Measurements from ENCODE around the gene CRIM1.

The CRIM1 gene

DNA sequence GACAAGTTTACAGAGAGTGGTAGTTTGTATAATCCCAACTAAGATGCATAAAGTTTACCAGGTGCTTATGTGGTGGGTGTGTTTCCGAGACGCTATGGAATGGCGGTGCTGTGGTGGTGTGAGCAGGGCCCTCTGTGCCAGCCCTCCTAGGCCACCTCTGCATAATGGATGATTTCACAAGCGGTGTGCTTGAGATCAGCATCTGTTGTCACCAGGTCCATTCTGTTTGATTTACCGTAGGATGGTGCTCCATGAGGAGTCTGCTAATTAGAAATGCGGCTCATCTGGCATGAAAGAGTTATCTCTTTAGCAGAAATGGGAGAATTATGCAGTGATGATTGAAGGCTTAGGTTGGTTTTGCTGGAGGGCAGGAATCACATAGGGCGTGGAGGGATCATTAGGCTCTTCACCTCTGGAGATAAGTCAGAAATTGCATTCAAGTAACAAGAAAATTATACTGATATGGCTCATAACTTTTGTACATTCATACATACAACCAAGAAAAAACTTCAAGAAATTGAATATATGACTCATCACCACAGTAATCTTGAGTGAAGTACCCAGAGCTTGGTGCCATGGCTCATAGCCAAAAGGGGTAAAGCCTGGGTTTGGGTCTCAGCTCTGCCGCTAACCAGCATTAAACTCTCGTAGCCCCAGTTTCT lies 41.4 kb downstream of the CRIM1 start:
- no peak for DNase-seq

DNA sequence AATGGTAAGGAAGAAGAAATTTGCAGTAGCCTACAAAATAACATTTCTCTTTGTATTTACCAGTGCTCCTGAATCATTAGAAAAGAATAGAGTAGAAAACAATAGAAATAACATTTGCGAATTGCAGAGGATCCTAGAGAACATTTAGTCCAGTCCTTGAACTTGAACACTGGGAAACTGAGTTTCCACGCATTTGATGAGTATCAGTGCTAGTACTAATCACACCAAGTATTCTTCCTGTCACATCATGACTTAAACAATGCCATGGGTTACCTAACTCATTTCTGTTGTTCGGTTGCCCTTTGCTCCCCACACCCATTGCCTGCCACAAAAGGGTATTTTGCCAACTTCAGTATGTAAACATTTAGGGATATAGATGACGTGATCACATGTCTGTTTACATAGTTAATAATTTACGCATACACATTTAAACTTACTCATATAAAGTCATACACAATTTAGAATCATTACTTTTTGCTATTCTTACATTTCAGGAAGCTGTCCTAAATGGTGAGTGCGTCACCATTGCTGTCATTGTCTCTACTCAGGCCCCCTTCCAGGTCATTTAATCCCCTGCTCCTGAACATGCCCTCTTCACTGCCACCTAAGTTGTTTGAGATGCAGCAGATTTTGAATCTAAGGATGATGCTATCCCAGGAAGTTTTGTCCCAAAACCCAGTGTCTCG lies 42.3 kb downstream of the CRIM1 start:
- no peak for DNase-seq

DNA sequence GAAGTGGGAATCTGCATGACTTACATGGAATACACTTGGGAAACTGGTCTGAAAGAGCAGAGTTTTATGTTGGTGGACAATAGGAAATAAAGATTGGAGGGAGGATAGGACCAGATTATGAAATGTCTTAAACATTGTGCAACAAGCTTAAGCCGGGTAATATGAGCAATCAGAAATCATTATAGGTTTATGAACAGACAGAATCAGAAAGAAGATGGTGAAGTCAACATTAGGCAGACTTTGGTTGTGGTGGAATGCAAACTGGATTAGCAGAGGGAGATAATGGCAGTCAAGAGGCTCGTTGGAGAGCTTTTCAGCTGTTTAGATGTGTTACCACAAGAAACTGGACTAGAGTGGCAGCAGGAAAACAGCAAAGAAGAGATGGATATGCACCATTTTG lies 43.5 kb downstream of the CRIM1 start:
- no peak for DNase-seq

DNA sequence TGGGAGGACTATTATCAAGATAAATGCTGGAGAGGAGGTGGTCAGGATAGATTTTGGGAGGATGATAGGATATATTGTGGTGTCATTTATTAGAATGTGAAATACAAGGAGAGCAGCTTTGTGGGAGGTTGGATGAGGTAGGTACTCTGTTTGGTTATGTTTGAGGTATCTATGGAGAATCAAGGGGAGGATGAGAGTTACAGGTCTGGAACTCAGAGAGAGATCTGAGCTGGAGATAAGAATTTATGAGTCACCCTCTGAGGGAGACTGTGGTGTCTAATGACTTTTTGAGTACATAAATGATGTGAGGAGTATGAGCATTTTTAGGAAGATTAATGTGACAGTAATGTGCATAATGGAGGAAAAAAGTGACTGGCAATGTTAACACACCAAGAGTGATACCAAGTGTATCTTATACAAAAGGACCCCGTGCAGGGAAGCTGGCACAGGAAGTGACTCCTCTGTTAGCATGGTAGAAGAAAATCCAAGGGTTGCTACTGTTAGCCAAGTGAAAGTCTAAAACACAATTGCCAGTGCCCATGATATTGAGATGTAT lies 48.2 kb downstream of the CRIM1 start:
- DNase-seq: peak; percentile 89

DNA sequence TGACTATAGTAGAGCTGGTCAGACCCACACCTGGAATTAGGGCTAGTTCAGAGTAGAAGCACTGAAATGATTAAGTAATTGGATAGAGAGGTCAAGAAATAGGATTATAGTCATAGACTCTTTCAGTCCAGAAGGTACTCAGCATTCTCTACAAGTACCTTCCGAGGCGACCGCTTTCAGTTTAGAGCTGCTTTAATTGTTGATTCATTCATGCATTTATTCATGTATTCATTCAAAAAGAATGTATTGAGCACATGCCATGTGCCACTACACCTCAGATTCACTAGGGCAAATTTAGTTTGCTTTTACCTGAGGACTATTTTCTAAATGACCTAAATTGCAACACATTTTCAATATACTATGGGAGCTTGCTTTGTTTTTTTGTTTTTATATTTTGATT lies 48.7 kb downstream of the CRIM1 start:
- DNase-seq: peak; percentile 43

DNA sequence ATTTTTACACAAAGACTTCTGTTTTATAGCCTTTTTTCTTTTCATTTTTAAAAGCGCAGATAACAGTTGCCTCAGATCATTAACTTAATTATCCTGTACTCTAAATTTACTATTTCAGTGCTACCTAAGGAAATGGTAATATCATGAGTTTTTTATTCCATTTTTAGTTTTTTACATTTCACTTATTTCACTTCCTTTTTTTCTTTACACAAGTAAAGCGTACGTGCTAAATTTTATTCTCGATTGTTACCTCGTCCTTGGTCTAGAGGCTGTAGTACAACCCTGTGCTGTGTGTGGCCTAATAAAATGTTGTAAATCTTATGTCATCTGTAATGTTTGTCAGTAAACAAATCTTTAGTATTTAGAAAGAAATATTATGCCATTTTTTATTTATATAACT lies 49.2 kb downstream of the CRIM1 start:
- no peak for DNase-seq

DNA sequence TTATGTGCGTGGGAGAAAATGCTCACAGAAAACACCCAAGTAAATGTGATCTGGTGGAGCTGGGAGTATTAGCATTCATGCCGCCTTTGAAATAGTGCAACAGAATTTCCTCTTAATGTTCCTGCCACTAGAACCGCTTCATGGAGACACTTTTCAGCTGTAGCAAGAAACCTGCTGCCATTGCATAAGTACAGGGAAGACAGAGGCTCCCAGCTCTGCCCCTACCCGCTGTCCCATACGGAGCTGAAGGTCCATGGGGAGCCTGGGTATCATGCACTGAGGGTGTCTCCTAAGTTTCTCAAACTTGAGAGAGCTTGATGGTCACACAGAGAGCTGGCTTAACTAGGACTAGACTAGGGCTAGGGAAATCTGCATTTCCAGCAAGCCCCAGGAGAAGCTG lies 49.6 kb downstream of the CRIM1 start:
- DNase-seq: no peak

DNA sequence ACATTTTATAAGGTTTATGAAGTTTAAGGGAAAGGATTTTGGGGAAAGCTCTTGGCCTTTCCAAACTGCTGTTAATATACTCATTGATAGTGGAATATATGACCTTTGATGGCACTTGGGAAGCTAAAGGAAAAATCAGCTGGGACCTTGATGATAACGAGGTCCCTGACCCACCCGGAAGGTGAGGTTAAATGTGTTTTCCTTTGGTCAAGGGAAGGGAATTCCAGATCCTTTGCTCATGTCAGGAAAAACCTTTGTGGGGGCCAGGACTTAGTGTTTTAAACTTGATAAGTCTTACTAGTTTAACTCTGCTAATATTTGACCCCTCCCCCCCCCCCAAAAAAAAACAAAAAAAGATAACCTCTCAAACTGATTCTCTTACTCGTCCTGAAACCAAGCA lies 50.7 kb downstream of the CRIM1 start:
- DNase-seq: no peak

DNA sequence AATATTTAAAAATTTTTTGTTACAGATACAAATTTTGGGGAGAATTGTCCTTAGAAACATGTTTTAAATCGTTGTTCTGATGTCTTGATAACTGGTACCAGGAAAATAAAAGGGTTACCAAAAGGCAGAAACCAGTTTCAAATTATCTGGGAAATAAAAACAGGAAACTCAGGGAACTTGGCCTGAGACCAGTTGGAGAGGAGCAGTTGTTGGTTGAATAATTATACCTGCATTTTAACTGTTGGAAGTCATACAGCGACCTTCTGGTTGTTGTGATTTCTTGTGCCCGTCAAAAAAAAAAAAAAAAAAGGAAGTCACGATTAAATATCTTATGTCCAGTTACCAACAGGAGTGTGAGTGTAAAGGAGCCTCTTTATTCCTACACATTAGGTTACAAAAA lies 51.8 kb downstream of the CRIM1 start:
- DNase-seq: no peak

DNA sequence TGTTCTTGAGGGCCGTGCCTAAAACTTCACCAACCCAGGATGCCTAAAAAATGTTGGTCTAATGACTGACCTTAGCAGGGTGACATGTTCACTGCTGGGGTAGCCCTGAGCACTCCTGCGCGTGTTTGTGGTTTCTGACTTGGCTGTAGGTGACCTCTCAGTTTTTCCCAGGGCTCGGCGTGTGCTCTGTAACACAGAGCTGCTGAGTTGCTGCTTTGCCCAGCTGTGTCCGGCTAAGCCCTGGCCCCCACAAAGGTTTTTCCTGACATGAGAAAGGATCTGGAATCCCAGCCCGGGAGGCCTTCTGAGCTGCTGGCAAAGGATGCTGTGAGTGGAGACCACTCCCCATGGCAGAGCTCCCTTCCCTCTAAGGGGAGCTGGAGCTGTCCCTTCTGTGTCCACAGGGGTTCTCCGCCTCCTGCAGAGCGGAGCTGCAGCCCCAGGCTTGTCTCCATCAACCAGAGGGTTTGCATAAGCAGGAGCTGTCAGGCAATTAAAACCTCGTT lies 52.7 kb downstream of the CRIM1 start:
- no peak for DNase-seq

DNA sequence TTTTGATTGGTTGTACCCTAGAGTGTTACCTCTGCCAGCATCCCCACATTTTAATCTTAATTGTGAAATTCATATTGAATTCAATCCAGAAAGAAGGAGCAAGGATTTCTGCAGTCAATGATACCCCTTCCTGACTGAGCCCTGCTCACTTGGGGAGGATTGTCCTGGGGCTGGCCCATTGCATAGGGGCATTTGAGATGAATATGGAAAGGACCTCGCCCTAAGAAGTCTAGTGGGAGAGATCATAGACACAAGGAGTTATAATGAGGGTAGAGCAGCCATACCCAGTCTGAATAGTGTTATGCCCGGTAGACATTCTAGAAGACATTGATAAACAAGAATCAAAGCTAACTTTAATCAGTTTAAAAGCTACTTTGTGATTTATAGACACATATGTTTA lies 53.8 kb downstream of the CRIM1 start:
- no peak for DNase-seq

DNA sequence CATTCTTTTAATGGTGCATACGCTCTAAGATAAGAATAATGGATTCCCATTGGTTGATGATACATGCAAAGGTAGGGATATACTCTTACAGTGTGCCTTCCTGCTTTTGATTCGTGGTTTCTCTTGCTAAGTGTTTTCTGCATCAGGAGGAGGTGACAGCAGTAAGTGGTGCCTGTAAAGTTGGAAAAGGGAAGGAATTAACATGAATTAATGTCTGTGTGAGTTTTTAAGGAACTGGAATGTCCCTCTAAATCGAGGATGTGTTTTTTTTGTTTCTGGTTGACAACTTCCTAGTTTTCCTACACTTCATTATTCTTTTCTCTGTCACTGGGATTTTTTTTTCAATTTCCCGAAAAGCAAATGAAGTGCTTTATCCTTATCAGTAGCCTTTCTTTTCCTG lies 54.4 kb downstream of the CRIM1 start:
- no peak for DNase-seq

DNA sequence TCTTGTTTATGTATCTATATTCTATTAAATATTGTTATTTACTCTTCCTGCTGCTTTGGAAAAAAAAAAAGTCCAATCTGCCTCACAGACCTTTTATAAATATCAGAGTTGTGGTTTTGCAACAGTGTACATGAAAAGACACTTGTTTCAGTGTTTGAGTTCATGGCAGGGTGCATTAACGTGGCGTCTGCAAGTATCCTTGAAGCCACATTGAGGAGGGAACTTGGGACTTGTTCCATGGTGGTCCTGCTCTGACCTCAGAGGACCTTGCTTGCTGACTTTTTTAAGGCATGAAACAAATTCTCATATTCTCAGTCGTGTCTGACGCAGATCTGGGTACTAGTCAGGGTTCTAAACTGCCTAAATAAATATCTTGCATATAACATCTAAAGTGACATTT lies 55.1 kb downstream of the CRIM1 start:
- no peak for DNase-seq

DNA sequence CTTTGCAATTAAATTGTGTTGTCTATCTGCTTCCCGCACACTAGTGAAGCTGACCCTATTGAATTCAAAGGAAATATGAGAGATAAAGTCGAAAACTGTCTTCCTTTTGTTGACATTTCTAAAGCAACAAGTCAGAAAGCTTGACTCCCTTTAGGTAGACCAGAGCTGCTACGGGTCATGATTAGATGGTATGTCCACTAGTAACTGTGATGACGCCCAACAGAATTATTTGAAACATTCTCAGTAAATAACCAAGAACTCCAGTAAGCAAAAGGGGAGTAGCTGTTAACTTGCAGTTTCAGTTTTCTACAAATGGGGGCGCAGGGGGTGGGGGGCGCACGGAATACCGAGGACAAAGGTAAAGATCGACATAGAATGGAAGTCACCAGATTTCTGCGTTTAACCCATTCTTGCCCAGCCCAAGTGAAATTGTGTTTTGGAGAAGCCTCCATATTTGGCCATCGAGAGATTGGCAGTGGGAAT lies 56.4 kb downstream of the CRIM1 start:
- no peak for DNase-seq

DNA sequence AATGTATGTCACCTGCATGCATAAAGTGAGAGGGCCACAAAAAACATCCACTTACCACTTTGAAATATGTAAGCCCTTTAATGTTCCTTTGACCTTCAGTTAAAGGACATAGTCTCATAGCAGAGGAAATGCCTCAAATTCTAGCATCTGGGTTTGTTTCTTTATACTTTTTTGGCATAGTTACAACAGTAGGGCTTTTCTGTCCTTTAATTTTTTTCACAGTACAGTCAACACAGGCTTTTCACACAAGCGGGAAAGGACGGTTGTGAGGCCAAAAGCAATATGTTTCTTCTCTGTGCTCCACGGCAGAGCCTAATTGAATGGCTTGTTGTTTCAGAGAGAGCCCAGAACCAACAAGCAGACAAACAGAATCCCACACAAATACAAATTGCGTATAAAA lies 57.6 kb downstream of the CRIM1 start:
- peak; percentile 57 for DNase-seq

DNA sequence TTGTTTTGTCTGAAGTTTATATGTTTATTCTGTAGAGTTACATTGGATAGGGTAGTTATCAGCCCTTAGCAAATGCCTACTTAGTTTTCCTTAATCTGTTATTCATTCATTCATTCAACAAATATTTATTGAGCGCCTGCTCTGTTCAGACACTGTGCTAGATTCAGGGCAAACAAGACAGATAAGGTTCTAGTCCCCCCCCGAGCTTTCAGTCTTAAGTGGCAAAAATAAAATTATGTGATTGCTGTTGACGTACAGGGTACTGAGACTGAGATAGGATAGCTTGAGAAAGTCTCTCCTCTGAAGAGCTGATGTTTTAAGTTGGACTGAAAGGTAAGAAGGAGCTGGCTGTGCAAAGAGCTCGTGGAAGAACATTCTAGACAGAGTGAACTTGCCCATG lies 58.7 kb downstream of the CRIM1 start:
- DNase-seq: no peak

DNA sequence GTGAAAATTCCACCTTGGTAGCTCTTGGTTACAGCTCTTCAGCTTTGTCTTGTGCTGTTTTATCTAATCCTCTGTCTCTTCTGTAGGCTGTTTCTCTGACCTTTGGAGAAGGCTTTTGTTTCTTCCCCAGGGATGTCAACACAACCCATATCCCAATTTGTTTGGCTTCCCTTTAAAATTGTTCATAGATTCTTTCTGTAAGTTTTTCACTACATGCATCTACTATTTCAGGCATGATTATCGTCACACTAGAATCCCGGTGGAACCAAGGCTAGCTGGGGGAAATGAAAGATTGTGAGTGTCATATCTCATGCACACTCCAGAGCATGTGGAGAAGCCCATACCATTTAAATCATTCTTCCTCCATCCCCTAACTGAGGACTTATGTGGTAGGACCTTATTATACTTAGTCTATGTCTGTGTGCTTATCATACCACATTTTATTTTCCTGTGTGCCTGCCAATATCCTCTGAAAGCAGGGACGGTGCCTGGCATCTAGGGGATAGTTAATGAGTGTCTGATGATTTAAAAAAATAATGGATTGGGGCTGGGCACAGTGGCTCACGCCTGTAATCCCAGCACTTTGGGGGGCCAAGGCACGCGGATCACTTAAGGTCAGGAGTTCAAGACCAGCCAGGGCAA lies 59.9 kb downstream of the CRIM1 start:
- no peak for DNase-seq

DNA sequence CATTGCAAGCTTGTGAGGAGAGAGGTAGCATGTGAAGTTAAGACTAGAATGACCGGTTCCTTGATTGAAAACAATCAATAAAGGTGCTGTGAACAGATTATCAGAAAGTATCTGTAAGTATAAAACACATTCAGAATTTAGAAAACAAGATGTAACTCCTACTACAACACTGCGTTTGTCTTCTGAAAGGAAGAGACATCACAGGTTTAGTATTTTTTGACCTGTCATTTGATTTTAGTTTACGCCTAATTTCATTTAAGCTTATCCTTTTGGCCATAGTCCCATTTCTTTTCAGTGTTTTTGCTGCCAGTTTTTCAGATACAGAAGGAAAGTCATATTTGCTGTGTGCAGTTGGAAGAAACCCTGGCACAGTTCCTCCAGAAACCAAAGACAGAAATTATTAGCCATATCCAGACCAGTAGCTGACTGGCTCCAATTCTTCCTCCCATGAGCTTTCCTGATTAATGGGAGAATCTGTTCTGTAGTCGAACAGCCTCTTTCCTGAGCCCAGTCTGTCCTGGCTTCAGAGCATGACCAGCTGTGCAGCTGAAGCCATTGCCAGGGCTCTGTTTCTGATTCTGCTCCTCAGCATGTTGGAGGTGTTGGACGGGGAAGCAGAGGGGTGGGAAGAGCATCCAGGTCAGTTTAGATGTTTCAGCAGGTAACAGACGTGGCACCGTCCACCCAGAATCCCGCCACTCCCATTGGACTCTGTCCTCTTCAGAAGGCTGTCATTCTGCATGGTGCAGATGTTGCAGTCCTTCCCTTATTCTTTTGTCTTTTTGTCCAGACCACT lies 61.0 kb downstream of the CRIM1 start:
- DNase-seq: no peak

DNA sequence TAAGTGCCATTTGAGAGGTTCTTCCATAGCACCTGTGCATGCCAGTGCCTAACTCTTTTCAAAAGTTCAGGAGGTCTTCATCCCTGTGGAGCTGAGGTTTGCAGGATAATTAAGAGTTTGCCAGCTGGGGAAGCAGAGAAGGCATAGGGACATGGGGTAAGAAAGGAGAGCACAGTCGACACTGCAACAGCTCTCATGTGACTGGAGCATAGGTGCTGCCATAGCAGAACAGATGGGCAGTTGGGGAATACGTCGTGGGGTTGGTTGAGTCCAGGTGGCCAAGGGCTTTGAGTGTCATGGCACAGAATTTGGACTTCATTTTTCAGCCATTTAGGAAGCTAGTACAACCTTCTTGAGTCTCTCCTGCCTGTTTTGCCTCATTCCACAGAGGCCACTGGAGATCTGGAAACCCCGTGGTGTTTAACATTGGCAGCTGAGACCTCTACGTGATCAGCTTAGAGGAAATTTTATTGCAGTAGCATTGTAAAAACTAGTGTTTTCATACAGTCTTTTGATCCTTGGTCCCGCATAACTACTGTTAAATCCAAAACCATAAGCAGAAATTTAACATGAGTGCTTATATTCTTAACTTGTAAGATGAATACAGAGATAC lies 65.1 kb downstream of the CRIM1 start:
- no peak for DNase-seq

DNA sequence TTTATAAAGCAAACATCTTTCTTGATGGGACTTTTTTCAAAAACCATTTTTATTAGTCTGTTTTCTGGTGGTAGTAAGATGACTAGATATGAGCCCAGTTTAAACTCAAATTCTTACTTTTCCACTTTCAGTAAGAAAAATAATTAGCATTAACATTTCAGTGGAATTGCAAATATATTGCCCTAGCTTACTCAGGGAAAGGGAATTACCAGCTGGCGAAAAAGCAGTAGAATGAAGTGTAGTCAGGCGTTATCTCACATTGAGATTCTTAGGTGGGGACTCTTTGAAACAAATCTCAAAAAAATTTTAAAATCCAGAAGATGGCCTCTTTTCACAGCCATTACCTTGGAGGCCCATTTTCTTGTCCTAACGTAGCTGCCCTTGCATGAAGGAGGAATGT lies 65.8 kb downstream of the CRIM1 start:
- no peak for DNase-seq

DNA sequence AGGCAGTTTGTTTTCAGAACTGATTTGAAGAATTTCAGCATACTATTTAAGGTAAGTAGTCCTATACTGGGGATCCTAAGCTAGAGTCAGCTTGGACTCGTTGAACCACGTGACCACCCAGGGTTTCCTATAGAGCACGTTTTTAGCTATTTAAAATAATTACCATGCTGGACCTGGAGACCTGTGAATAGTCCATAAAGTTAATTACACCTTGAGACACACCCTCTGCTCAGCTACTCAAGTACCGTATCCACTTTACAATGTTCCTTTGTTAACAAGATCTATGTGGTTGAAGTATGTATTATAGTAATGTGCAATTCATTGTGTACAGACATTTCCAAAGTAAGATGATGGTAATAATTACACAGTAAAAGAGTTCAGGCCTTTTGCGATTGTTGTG lies 67.6 kb downstream of the CRIM1 start:
- DNase-seq: no peak

DNA sequence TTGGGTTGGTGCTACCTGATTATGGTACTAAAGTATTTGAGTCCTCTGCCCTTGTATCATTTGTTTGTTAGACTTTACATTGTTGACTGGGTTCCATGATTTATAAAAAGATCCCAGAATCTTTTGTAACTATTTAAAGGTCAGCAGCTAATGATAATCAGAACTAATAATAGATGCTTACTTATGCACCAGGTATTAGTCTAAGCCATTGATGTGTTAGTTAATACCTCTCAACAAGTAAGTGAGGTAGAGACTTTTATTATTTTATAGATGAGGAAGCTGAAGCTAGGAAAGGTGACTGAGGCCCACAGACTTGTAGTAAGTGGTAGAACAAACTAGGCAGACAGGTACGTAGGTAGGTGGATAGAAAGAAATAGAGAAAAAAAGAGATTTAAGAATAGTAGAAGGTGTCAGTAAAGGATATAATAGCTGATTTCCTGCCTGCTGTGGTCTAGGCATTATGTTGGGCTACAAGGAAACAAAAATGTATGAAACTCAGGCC lies 68.1 kb downstream of the CRIM1 start:
- DNase-seq: no peak
